Right kidney (tissue), 1 donor: ENCODE results near the gene CETP.

Experiments
- DNase-seq: peaks from one replicate; pipeline ENCODE4 v3.0.0-alpha.2; 2016

Gene CETP

DNA sequence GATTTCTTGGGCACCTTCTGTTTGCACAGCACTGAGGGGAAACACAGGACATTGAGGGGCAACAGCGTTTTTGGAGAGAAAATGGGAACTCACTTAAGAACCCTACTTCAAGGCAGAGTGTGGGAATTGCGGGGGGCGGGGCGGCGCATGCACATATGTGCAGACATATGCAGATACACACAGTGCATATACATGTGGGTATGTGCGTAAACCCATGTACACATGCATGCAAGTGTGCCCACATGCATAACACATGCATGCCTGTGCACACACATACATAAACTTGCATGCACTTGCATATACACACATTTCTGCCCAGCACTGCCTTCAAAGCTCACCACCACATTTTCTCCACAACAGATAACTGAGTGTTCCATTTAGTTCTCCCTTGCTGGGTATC is 60.0 kb downstream of the CETP start:
- no peak for DNase-seq

DNA sequence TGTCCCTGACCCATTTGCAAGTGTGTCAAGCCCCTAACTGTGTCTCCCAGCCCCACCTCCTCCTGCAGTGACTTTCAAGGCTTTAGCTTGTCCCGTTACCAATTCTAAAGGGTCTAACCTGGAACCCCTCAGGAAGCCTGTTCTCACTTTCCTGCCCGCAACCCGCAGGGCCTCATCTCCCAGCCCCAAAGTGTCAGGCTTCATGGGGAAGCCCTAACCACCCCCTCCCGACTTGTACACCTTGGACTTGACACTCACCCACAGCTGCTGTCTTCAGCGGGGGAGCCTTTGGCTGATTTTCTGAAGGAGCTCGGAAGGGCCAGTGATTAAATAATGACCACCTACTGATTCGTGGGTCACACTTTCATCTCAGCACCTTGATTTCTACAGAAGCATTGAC is 60.7 kb downstream of the CETP start:
- DNase-seq, result no peak

DNA sequence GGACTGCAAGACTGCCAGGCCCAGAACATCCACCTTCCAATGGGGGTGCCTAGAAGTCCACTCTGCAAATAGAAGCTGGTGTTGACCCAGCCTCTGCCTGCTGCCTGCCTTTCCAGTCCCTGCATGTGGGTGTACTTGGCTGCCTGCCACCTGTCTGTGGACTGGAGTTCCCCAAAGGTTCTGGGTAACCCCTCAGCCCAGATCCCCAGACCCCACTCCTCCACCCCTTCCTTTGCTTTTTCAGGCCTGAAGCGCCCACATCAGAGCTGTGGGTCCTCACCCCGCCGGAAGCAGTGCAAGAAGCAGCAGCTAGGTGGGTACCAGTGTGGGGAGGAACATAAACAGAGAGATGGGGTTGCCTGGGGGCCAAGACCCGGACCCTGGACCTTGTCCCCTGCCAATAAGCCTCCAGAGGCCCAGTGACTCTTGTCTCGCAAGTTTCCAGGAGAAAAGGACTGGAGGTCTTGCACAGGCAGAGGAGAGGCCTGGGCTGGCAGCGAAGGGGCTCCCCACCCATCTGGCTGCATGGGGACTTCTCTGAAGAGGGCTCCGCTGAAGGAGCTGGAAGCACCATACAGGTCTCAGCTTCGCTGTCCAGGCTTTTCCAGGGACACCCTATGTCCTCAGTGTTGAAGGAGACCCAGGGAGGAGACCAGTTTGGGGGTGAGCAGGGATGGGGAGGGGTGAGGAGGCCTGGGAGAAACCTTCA is 61.9 kb downstream of the CETP start:
- DNase-seq, result no peak

DNA sequence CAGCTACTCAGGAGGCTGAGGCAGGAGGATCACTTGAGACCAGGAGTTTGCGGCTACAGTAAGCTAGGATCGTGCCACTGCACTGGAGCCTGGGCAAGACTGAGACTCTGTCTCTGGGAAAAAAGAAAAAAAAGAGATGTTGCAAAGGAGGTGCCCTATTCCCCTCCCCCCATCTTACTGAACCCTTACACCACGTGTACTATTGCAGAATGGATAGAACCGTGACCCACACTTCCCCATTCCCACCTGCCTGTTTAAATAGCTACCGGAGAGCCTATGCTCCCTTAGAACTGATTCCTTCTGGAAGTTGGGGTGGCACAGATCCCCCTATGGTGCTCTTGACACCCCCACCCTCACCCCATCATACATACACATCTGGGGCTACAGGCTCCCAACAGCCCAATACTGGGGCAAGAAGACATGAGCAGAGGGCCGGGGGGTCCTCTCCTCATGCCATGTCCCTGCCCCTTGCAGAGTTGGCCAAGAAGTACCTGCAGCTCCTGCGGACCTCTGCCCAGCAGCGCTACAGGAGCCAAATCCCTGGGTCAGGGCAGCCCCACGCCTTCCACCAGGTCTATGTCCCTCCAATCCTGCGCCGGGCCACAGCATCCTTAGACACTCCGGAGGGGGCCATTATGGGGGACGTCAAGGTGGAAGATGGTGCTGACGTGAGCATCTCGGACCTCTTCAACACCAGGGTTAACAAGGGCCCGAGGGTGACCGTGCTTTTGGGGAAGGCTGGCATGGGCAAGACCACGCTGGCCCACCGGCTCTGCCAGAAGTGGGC is 63.3 kb downstream of the CETP start:
- DNase-seq, result no peak

DNA sequence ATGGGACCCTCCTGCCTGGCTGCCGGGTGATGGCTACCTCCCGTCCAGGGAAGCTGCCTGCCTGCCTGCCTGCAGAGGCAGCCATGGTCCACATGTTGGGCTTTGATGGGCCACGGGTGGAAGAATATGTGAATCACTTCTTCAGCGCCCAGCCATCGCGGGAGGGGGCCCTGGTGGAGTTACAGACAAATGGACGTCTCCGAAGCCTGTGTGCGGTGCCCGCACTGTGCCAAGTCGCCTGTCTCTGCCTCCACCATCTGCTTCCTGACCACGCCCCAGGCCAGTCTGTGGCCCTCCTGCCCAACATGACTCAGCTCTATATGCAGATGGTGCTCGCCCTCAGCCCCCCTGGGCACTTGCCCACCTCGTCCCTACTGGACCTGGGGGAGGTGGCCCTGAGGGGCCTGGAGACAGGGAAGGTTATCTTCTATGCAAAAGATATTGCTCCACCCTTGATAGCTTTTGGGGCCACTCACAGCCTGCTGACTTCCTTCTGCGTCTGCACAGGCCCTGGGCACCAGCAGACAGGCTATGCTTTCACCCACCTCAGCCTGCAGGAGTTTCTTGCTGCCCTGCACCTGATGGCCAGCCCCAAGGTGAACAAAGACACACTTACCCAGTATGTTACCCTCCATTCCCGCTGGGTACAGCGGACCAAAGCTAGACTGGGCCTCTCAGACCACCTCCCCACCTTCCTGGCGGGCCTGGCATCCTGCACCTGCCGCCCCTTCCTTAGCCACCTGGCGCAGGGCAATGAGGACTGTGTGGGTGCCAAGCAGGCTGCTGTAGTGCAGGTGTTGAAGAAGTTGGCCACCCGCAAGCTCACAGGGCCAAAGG is 64.4 kb downstream of the CETP start:
- DNase-seq, result no peak

DNA sequence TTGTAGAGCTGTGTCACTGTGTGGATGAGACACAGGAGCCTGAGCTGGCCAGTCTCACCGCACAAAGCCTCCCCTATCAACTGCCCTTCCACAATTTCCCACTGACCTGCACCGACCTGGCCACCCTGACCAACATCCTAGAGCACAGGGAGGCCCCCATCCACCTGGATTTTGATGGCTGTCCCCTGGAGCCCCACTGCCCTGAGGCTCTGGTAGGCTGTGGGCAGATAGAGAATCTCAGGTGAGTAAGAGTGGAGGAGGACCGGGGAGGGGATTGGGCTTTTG is 65.0 kb downstream of the CETP start:
- DNase-seq, result no peak

DNA sequence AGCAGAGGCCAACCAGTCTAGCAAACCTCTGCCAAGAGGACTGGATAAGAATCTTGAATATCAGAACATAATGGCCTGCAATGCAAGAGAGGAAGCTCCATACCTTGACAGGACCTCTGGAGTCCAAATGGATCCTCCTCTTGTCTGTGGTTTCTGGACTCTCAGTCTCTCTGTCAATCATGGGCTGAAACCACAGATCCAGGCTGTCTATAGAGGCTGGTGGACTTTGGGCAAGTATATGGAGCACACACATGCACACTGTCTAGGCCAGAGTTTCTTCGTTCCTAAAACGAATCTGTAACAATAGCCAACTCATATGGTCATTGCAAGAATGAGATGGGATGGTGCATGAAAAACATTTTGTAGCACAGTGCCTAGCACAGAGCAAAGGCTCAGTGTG is 65.3 kb downstream of the CETP start:
- DNase-seq, result no peak

DNA sequence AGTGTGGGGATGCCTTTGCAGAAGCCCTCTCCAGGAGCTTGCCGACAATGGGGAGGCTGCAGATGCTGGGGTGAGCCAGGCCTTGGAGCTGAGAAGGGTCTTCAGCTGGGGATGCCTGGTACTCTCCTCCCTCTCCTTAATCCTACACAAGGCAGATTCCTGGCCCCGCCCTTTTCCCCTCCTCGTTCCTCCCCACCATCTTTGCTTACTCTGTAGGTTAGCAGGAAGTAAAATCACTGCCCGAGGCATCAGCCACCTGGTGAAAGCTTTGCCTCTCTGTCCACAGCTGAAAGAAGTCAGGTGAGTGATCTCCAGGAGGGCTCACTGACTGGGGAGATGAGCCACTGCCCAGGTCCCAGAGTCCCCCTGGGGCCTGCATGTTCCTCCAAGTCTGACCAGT is 66.3 kb downstream of the CETP start:
- DNase-seq, result no peak

DNA sequence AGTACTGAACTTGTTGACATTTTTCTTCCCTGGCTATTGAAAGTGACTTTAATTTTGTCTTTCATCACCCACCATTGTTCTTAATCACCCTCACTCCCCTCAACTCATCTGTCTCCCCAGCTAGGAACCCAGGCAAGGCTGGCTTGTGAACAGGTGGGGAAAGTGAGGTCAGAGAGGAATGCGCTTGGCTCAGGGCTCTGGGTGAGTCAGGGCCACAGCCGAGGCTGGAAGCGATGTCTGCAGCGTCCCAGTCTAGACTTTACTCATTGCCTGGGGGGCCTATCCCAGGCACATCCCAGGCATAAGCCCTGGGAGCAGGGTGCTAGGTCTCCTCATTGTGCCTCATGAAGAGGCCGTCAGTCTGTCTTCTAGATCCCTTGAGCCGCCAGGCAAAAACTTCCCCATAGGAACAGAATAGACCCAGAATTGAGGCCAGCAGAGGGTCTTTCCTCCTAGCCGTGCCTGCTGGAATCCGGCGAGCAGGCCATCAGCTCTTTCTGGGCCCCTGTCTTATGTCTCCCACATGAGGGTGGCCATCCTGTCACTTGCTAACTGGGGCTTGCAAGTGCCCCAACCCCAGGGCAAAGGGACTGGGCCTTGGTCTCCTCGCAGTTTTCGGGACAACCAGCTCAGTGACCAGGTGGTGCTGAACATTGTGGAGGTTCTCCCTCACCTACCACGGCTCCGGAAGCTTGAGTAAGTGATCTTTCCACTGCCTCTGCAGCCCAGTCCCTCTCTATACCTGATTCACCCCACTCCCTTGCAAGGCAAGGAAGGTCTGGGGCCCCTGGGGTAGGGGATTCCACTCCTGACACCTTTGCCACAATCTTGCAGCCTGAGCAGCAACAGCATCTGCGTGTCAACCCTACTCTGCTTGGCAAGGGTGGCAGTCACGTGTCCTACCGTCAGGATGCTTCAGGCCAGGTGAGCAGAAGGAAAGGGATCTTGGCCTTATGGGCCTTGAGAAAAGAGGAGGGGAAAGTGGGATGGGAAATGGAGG is 67.7 kb downstream of the CETP start:
- DNase-seq, result no peak

DNA sequence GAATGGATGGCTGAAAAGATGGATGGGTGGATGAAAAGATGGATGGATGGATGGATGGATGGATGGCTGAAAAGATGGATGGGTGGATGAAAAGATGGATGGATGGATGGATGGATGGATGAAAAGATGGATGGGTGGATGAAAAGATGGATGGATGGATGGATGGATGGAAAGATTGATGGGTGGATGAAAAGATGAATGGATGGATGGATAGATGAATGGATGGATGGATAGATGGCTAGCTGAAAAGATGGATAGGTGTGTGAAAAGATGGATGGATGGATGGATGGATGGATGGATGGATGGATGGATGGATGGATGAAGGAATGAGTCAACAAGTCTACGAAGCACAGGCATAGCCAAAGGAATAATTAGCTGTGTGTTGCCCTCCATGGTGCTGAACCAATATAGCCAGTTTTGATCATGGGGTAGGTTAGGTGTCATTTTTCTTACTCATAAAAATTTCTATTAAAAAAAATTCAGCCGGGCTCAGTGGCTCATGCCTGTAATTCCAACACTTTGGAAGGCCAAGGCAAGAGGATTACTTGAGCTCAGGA is 68.7 kb downstream of the CETP start:
- no peak for DNase-seq

DNA sequence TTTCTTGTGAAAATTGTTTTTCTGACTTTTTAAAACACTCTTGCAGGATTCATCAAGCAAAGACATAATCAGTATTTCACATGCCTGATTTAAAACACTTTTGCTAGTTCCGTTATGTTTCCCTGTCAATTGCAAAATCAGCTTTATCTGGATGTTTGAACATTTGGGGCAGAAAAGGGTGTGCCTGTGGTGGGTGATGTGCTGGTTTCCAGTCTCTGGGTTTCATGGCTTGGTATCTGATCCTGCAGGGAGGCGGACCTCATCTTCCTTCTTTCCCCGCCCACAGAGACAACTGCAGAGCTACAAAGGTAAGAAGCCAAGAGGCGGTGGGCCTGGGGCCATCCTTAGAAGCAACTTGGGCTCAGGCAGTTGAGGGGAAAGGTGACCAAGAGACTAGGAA is 69.4 kb downstream of the CETP start:
- no peak for DNase-seq

DNA sequence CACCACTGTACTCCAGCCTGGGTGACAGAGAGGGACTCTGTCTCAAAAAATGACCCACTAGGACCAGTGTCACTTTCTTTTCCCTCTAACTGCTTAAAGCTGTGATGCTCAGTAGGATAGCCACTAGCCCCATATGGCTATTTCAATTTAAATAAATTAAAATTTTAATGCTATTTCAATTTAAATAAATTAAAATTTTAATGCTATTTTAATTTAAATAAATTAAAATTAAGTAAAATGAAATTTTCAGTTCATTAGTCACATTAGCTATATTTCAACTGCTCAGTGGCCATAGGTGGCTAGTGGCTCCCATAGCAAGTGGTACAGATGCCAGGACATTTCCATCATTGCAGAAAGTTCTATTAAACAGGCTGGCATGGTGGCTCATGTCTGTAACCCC is 70.6 kb downstream of the CETP start:
- no peak for DNase-seq

DNA sequence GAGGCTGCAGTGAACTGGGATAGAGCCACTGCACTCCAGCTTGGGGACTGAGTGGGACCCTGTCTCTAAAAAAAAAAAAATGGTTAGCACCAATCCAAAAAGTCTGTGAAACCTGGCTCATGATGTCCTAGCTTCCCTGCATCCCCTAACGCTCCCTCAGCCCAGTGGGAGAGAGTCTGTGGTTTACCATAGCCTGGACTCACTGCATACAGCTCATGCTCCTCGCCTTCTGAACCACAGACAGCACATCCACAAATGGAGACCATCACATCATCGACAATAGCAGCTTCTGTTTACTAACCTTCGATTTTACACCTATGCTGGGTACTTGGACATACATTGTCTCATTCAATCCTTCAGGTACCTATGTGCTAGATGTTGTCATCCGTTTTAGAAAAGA is 71.2 kb downstream of the CETP start:
- no peak for DNase-seq
